NCI-H1436 (cell line): ENCODE data around the gene SLC32A1.
A peak's percentile ranks its signal among the peaks of the same experiment; 100 is the strongest.

Source experiments
- DNase-seq: peaks from one replicate; lab custom pipeline; 2025; lab: John Stamatoyannopoulos, UW

Gene SLC32A1

DNA sequence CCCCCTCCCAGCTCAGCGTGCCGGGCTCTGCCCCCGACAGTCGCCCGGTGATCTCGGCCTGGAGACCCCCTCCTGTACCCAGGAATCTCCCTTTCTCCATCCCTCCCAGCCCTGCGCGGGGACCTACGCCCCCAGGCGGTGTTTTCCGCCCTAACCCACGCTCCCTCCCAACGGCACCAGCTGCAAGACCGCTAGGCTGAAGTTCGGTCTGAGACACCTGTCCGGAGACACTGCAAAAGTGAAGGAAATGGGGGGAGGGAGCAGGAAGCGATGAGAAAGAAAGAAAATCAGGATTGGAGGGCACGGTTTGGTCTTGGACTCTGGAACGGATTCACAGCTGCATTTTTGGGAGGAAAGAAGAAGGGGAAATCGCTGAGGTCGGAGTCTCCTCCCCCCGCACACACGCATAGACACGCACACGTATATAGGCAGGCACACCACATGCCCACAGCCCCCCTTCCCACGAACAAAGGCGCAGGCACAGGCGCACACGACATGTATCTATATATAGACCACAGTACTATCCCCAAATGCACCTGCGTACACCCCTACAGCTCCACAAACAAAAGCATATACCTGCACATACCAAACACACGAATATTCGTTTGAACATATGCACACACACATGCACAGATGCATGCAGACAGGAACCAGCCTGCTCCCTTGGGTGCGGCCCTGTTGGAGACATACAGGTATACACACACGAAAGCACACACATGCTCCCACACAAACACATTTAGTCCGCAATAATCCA, 1.0 kb downstream of the SLC32A1 start:
- DNase-seq, result peak; percentile 78

DNA sequence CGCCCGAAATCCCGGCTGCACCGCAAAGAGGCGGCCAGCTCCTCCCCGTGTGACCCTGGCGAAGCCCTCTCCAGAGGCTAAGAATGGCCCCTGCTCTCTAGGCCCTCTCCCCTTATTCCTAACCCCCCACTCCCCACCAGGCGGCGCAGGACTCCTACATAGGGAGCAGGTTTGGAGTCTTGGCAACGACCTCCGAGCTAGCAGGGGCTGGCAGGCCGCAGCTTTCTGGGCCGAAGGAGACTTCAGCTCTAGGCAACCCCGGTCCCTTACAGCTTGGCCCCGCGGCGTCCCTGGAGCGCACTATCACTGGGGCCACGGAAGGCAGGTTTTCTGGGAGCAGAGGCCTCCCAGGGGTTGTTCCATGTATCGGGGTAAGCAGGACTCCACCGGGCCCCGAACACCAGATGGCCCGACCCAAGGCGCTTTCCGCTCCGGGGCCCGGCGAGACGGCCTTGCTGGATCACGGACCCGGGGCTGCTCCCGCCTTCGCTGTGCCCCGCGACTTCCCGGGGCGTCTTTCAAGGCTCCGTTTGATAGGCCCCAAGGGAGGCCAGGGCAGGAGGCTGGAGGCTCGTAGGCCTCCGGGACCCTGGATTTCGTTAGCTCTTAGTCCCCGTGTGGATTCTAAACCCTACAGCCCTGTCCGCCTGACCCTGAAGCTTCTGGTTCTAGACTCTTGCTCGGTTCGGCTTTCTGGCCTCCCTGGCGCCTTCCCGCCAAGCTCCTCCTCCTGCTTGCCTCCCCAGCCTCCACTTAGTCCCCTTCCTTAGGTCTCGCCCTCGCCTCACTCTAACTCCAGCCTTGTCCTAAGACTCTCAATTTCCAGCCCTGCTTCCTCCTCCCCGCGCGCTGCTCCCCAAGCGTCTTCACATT, 1.9 kb downstream of the SLC32A1 start:
- DNase-seq, result peak; percentile 87

DNA sequence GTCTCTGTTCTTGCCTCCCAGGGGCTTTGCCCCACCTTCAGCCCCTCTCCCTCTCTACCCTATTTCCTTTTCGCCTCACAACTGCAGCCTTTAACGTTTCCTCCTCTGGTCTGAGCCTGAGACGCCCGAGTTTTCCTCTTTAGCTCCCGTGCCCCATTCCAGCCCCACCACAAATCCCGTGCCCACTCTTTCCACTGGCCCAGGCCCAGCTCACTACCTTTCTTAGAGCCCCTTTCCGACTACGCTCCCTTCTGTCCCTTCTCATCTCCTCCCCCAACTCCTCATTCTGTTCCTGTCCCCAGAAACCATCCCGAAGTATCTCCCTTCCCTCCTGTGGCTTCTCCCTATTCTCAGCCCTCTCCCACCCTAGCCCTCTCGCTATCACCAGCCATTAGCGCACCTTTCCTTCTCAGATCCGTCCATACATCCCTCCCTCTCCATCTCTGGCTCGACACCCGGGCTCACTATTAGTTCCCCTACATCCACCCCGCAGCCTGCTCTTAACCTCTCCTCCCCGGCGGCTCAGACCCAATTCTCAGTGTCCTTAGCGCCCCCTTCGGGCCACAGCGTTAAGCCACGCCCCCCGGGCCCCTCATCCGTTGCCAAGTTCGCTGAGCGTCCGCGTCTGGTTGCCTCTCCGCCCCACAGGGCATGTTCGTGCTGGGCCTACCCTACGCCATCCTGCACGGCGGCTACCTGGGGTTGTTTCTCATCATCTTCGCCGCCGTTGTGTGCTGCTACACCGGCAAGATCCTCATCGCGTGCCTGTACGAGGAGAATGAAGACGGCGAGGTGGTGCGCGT, 2.7 kb downstream of the SLC32A1 start:
- peak; percentile 65 for DNase-seq

DNA sequence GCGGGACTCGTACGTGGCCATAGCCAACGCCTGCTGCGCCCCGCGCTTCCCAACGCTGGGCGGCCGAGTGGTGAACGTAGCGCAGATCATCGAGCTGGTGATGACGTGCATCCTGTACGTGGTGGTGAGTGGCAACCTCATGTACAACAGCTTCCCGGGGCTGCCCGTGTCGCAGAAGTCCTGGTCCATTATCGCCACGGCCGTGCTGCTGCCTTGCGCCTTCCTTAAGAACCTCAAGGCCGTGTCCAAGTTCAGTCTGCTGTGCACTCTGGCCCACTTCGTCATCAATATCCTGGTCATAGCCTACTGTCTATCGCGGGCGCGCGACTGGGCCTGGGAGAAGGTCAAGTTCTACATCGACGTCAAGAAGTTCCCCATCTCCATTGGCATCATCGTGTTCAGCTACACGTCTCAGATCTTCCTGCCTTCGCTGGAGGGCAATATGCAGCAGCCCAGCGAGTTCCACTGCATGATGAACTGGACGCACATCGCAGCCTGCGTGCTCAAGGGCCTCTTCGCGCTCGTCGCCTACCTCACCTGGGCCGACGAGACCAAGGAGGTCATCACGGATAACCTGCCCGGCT, 3.4 kb downstream of the SLC32A1 start:
- DNase-seq, result no peak

DNA sequence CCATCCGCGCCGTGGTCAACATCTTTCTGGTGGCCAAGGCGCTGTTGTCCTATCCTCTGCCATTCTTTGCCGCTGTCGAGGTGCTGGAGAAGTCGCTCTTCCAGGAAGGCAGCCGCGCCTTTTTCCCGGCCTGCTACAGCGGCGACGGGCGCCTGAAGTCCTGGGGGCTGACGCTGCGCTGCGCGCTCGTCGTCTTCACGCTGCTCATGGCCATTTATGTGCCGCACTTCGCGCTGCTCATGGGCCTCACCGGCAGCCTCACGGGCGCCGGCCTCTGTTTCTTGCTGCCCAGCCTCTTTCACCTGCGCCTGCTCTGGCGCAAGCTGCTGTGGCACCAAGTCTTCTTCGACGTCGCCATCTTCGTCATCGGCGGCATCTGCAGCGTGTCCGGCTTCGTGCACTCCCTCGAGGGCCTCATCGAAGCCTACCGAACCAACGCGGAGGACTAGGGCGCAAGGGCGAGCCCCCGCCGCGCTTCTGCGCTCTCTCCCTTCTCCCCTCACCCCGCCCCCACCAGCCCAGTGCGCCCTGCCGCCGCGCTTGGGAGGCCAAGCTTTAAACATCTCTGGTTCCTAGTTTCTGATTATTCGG, 4.0 kb downstream of the SLC32A1 start:
- DNase-seq, result no peak

DNA sequence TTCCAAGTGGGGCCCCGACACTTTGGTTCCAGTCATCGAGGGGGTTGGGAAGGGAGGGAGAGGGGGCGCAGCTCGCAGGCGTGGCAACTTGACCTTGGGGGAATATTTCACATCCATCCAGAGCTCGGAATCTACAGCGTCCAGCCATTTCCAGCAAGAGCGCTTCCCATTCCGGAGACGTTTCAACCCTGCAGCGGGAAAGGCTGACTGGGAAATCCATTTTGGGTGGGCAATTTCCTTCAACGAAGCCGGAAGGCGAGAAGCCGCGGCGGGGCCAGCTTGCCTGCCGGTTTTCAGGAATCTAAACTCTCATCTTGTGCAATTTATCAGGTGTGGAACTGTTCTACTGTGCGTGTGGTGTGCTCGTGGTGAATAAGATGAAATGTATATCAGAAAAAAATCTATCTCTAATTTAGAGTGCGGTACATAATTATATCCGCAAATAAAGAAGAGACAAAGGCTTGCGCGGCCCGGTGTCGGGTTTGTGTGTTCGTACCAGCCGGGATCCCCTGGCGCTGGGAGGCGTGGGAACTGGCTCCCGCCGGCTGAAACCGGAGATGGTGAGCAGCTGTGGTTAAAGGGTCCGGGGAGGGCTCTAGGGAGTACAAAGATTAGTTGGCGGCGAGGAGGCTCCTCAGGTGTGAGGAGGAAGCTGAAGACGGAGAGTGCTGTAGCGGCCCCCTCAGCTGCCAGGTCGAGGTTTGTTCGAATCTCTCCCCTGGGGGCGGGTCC, 4.8 kb downstream of the SLC32A1 start:
- DNase-seq, result peak; percentile 88

DNA sequence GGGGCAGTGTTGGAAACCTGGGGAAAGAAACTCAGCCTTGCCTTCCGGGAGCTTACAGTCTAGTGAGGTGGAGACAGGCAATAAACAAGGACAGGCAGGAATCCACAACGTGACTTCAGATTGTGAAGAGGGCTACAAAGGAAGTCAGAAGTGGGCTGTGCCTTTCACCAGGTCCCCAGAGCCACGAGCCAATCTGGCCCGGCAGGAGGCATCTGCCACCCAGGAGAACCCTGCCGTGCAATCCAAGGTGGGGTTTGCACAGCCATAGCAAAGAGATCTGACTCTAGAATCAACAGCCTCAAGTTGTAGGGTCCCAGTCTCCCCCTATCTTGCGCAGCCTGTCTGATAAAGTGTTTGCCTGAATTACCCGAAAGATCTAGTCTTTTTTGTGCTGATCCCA, 5.5 kb downstream of the SLC32A1 start:
- DNase-seq, result peak; percentile 24

DNA sequence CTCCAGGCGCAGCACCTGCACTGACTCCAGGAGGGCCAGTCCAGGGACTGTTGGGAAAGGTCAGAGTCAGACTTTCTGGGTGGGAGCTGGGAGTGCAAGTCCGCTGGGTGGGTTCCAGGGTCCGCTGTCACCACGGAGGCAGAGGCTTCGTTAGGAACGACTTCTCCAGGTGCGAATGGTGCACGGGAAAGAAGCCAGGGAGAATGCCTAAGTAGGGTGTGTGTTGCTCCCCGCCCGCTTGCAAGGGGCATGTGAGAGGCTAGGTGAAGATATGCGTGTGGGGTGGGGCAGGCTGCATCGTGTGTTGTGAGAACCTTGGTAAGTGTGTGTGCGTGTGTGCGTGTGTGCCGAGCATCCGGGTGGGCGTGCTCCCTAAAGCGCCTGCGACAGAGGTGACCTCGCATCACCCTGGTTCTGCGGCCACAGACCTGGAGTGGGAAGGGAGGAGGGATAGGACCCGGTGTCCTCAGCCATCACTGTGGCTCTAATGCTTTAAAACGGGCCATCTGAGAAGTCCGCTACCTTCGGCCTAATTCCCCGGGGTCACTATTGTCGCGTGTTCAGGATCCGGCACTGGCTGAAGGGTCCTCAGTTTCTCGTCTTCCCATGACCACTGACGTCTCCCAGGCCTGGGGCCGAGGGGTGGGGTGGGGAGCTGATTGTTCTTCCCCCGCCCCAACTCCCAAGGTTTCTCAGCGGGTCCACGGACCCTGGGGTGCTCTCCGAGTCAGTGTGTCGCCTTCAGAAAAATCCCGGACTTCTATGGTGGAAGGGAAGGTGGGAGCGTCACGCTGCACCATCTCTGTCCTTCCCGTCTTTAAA, 6.1 kb downstream of the SLC32A1 start:
- DNase-seq, result no peak

DNA sequence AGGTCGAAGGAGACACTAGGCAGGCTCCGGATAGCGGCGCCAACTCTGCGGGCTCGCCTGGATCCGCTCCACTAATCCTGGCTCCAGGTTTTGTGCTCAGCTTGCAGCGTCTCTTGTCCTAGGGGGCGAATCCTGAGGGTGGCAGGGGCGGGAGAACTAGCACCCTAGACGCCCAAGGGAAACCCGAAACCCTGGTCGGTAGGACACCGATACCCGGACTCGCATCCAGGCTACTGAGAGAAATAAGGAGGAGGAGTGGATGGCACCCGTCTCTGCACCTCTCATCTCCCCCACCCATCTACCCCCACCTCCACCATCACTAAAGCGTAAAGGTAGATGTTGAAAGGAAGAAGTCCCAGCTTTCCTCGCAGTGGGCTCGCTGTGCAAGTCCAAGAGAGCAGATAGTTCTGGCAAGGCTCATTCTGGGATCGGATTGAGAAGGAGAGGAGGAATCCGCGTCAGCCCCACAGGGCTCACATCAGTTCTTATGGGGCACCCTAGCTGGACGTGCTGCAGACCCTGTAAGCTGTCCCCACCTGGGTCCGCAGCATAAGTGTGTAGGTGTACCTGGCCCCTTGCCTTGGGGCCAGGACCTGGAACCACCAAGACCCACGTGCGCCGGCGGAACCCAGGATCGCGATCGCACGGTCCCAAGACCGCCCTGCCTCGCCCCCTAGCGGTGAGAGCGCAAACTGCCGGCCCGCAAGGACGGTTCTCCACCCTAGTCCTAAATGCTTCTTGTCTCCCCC, 6.9 kb downstream of the SLC32A1 start:
- DNase-seq, result peak; percentile 91

DNA sequence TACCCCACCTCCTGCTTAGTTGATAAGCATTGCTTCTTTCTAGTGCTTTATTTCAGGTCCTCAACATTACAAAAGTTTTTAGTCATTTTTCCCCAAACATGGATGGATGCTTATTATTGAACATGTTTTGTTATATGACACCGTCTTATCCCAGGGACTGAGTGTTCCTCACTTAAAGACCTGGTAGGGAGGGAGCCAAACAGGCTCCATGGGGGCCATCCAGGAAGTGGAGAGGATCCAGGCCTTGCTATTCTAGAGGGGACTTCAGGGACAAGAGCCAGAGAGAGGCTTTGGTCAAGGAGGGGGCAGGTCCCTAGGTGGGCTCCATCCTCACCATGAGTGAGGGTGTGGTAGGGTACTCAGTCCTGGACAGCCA, 7.4 kb downstream of the SLC32A1 start:
- DNase-seq, result no peak

DNA sequence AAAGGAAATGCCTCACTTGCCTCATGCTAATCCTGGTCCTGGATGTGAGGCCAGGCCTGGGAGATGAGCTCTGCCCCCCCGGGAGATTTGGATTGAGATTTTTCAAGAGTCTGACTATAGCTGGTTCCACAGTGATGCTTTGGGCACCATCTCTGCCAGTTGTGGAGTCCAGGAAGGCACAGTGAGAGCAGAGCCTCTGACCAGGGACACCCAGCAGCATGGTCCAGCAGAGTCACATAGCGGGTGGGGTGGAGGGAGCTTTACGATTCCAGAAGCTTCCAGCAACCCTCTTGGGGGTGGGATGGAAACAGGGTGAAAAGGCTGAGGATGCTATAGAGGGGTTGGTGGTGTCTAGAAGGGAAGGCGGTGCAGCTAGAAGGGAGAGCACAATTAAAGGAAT, 8.7 kb downstream of the SLC32A1 start:
- no peak for DNase-seq

DNA sequence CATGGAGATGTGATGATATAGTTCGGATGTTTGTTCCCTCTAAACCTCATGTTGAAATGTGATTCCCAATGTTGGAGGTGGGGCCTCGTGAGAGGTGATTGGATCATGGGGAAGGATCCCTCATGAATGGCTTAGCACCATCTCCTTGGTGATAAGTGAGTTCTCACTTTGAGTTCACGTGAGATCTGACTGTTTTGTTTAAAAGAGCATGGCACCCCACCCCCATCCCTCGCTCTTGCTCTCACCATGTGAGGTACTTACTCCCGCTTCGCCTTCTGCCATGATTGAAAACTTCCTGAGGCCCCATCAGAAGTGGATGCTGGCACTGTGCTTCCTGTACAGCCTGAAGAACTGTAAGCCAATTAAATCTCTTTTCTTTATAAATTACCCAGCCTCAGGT, 10.9 kb downstream of the SLC32A1 start:
- DNase-seq, result no peak

DNA sequence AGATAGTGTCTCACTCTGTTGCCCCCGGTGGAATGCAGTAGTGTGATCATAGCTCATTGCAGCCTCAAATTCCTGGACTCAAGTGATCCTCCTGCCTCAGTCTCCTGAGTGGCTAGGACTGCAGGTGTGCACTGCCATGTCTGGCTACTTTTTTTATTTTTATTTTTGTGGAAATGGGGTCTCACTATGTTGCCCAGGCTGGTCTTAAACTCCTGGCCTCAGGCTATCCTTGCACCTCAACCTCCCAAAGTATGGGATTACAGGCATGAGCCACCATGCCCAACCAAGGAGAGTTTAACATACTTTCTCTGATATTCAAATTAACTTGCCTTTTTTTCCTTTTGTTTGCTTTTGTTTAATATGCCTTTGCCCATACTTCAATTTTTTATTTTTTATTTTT, 13.6 kb downstream of the SLC32A1 start:
- no peak for DNase-seq

DNA sequence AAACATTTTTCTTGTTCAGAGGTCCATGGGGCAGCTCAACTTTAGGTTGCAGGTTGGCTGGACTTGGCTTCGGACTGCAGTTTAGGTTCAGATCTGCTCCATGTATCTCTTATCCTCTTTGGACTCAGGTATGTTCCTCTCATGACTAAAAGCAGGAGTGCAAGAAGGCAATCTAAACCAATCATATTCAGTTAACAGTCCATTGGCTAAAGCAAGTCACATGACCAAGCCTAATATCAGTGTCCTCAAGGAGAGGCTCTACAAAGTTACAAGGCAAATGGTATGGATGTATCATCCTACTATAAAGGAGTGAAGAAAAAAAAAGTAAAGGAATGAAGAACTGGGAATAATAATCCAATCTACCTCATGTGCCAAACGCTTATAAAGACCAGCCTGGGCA, 21.5 kb downstream of the SLC32A1 start:
- DNase-seq, result no peak

DNA sequence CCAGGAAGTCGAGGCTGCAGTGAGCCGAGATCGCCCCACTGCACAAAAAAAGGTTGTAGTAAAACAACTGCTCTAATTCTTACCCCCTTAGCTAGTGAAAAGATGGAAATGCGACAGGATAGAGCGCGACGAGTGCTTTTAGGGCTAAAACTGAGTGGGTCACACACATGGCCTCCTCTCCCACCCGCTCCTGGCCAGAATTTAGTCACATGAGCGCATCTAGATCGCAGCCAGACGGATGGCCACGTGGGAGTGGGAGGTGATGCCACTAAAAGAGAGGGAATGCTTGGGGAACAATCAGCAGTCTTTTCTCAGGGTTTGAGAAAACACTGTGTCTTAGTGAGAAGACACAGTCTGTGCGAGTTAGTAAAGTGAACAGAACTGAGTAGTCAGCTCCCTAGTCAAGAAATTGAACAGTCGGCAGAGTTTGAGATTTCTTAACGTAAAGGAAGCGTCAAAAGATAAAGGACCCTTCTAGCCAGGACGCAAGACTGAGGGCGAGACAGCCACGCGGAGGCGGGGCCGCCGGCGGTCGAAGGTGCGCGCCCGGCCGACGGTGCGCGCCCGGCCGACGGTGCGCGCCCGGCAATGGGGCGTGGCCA, 23.3 kb downstream of the SLC32A1 start:
- no peak for DNase-seq

DNA sequence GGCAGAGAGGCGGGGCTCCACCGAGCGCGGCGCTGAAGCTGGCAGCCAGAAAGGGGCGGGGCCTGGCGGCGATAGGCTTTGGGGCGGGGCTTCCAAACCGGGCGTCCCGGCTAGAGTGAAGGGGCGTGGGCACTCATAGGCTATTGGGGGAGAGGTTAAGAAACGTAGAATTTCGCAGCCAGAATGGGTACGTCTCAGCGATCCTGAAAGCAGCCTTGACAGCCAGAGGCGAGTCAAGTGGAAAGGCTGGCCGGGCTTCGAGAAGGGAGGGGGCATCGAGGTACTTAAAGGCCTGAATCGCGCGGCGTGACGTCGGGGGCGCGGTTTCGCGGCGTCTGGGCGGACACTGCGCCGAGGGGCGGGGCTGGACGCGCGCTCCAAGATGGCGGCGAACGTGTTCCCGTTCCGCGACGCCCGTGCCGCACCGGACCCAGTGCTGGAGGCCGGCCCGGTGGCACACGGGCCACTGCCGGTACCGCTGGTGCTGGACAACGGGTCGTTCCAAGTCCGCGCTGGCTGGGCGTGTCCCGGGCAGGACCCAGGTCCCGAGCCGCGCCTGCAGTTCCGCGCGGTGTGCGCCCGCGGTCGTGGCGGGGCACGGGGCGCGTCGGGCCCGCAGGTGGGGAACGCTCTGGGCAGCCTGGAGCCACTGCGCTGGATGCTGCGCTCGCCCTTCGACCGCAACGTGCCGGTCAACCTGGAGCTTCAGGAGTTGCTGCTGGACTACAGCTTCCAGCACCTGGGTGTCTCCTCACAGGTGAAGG, 24.0 kb downstream of the SLC32A1 start, which contains the start of gene ACTR5:
TSS of gene ACTR5 (plus strand) at position 364 of the 764 bp plus-strand sequence. CDS start at position 383, 19 bp downstream.
- DNase-seq, result peak; percentile 91

DNA sequence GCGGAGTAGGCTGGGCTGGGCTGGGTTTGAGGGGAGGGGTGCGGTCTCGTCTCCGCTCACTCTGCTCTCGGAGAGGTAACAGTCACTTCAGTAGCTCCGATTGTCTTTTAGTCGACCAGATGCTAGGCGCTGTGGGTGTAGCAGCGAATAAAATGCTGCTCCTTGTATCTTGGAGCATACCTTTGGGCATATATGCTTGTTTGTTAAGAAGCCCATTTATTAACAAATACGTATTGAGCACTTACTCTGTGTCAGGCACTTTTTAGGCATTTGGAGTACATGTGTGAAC, 24.5 kb downstream of the SLC32A1 start:
- peak; percentile 24 for DNase-seq

DNA sequence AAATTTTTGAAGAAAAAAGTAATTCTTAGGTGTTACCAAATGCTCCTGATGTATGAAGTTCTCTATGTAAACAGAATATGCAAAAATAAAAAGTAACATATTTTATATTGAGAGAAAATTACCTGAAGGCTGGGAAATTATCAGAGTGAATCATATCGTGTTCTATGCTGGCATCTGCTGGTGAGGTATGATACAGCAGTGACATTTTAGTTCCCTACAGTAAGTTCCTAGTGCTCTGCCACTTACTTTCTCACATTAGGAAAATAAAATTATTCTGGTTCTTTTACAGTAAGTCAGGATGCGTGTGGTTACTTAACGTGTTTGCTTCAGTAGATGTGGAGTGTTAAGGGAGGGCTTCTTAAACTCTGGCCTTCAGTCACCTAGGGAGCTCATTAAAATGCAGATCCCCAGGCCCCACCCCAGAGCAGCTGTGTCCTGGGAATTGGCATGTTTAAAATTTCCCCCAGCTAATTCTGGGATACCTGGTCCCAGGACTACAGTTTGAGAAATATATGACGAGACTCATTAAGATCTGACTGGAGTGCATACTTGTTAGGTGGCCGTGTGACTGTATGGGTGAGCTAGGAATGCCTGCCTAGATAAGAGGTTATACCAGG, 27.2 kb downstream of the SLC32A1 start:
- peak; percentile 23 for DNase-seq
